HG02970 (cell line): ENCODE results near the gene ADAMTS10.
"Not testable (repeated sequence)": the region's sequence is repeated elsewhere in the genome, so short reads cannot be mapped to it uniquely, and the experiment has no call there.

Experiments used
- ATAC-seq: cut with Tn5 transposase; IDR thresholded peaks from one replicate; pipeline ENCODE4 v1.9.1; 2021; ENCODE audit warnings: mild to moderate bottlenecking, moderate library complexity, moderate number of reproducible peaks; ENCODE audit not compliant: unreplicated experiment, low FRiP score

The ADAMTS10 gene

DNA sequence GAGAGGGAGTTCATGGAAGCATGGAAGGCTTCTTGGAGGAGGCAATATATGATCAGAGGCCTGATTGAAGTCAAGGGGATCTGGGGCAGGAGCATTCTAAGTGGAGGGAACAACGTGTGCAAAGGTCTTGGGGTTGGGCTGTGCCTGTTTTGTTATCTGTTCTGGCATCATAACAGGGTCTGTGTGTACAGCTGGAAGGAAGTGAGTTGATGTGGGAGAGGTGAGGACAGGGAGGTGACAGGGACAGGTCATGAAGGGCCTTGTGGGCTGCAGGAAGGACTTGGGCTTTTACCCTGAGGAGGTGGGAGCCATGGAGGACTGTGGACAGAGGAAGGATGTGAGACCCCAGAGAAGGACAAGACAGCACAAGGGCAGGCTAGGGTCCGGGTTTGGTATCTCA is 18.7 kb upstream of the ADAMTS10 start:
- no peak for ATAC-seq

DNA sequence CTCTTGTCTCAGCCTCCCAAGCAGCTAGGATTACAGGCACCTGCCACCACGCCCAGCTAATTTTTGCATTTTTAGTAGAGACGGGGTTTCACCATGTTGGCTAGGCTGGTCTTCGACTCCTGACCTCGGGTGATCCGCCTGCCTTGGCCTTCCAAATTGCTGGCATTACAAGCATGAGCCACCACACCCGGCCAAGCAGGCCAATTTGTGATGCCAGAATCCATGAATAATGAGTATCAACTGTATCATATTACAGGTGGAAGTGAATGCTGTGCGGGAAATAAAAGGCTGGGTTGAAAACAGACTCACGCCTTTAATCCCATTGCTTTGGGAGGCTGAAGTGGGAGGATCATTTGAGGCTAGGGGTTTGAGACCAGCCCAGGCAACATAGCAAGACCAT is 16.3 kb upstream of the ADAMTS10 start:
- ATAC-seq = no peak

DNA sequence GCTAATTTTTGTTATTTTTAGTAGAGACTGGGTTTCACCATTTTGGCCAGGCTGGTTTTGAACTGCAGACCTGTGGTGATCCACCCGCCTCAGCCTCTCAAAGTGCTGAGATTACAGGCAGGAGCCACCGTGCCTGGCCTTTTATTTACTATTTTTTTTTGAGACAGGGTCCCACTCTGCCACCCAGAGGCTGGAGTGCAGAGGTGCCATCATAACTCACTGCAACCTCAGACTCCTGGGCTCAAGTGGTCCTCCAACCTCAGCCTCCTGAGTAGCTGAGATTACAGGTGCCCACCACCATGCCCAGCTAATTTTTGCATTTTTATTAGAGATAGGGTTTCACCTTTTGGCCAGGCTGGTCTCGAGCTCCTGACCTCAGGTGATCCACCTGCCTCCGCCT is 12.4 kb upstream of the ADAMTS10 start:
- not testable (repeated sequence) for ATAC-seq

- ATAC-seq = no peak
Observed at GRCh38 chr19:8618751-8619150, 8.2 kb upstream of the ADAMTS10 start.

GRCh38 chr19:8617984-8618383 is 7.5 kb upstream of the ADAMTS10 start:
- no peak for ATAC-seq

DNA sequence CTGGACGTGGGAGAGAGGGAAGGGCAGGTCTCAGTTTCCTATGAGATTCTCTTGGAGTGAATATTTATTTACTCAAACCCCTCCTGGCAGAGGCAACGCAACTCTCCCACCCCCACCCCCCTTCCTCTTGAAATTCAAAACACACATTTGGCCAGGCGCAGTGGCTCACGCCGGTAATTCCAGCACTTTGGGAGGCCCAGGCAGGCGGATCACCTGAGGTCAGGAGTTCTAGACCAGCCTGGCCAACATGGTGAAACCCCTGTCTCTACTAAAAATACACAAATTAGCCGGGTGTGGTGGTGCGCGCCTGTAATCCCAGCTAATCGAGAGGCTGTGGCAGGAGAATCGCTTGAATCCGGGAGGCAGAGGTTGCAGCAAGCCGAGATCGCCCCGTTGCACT is 6.8 kb upstream of the ADAMTS10 start:
- not testable (repeated sequence) for ATAC-seq

DNA sequence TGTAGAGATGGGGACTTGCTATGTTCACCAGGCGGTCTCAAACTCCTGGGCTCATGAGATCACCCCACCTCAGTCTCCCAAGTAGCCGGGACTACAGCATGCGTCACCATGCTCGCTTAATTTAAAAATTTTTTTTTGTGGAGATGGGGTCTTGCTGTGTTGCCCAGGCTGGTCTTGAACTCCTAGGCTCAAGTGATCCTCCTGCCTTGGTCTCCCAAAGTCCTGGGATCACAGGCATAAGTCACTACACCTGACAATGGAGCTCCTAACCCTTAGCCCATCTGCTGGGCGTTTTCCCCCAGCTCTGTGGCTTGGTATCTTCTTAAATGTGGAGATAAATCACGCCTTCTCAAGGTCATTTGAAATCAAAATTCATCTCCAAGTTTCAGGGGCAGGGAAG is 6.3 kb upstream of the ADAMTS10 start:
- no peak for ATAC-seq

DNA sequence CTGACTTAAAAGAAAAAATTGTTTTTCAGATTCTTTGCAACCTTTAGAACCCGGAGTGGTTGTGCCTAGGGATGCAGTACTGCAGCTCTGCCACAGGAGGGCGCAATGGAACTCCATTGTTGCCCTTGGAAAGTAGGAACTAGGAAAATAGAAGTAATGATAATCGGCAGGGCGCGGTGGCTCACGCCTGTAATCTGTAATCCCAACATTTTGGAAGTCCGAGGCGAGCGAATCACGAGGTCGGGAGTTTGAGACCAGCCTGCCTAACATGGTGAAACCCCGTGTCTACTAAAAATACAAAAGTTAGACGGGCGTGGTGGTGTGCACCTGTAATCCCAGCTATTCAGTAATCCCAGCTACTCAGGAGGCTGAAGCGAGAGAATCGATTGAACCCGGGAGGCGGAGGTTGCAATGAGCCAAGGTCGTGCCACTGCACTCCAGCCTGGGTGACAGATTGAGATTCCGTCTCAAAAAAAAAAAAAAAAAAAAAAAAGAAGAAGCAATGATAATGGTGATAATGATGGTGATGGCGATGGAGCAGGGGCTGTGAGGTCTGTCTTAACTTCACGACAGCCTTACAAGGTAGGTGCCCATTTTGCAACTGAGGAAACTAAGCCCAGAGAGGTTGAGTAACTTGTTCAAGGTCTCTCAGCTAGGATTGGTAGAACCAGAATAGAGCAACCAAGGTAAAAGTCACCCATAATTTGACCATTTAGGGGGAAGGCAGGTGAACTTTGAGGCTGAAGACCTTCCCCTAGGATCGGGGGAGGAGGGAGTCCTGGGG is 5.5 kb upstream of the ADAMTS10 start:
- no peak for ATAC-seq

GRCh38 chr19:8615024-8615423 is 4.5 kb upstream of the ADAMTS10 start:
- ATAC-seq = no peak

- no peak for ATAC-seq
Observed at GRCh38 chr19:8614455-8614854, 3.9 kb upstream of the ADAMTS10 start.

DNA sequence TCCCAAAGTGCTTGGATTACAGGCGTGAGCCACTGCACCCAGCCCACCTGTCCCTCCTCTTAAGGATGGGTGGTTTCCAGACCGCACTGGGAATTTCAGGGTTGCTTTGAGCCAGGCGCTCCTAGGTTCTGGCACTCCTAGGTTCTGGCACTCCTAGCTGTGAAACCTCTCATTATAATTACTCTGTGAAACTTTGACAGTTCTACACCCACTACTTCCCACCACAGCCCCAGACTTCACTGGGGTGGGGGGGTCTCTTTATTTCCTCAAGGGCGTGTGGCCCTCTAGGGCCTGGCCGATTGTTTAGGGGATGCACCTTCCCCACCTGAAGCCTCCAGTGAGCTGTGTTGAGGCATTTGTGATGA is 2.3 kb upstream of the ADAMTS10 start:
- ATAC-seq = no peak

DNA sequence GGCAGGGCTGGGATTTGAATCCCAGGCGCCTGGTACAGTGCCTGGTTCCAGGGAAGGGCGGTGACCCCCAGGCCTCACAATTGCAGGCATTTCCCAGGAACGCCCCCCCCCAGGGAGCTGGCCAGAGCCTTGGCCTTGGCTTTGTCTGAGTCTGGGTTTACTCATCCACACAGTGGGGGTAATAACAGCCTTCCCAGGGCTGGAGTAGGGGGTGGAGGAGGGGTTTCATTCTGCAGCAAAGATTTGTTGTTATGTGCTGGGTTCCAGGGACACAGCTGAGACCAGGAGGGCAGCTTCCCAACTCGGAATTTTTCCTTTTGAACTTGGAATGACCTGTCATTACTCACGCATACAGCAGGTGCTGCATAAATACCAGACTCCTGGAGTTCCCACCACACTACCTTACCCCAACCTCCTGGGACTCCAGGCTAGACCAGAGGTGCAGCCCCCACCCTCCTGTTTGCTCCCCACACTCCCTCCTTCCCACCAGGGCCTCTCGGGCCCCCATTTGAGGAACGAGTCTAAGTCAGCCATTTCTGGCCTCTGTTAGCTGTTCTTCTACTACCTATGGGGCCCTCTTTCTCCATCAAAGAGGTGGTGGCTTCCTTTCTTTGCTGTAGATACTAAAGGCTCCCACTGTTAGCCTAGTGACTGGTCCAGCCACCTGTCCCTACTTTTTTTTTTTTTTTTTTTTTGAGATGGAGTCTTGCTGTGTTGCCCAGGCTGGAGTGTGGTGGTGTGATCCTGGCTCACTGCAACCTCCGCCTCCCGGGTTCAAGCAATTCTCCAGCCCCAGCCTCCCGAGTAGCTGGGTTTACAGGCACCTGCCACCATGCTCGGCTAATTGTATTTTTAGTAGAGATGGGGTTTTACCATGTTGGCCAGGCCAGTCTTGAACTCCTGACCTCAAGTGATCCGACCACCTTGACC is 1.6 kb upstream of the ADAMTS10 start:
- ATAC-seq = no peak

DNA sequence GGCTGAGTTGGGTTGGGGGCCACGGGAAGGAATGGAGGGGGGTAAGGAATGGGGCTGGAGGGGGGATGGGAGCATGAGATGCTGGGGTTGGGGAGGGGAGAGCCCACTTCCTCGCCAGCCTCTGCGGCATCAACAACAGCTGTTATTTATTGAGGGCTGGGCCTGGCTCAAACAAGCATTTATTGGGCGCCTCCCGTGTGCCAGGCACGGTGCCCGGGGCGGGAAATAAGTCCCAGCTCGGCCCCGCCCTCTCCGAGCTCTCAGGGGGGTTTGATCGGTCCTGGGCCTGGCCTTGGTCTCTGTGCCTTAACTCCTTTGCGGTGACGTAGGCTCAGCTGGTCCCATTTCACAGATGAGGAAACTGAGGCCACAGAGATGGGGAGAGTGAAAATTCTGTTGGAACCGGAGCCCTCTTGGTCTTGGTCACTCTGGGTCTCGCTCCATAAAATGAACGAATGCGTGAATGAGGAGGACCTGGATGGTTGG is 919 bp upstream of the ADAMTS10 start:
- ATAC-seq = no peak

DNA sequence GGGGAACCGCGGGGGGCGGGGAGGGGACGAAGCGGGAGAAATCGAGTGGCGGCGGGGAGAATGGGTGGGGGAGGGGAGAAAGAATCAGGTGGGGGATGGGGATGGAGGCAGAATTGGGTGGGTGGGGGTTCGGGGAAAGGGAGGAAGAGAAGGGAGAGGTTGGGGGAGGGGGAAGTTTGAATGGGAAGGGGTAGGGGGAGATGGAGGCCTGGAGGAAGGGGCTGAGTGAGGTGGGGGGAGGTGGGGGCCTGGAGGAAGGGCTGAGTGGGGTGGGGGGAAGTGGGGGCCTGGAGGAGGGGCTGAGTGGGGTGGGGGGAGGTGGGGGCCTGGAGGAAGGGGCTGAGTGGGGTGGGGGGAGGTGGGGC is 403 bp upstream of the ADAMTS10 start:
- ATAC-seq = no peak

- no peak for ATAC-seq
Observed at GRCh38 chr19:8609279-8610040, 1.1 kb downstream of the ADAMTS10 start.

DNA sequence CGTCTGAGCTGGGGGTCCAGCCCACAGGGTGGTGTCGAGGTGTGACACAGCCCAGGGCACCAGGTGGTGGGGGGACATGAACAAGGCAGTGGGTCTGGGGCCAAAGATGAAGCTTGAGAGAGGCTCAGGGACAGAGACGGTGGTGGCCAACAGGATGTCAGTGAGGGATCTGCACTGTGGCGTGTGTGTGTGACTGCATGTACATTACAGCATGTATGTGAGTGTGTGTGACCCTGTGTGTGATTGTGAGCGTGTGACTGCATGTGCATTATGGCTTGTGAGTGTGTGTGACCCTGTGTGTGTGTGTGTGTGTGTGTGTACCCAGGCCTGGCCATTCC is 1.6 kb downstream of the ADAMTS10 start:
- ATAC-seq = no peak

DNA sequence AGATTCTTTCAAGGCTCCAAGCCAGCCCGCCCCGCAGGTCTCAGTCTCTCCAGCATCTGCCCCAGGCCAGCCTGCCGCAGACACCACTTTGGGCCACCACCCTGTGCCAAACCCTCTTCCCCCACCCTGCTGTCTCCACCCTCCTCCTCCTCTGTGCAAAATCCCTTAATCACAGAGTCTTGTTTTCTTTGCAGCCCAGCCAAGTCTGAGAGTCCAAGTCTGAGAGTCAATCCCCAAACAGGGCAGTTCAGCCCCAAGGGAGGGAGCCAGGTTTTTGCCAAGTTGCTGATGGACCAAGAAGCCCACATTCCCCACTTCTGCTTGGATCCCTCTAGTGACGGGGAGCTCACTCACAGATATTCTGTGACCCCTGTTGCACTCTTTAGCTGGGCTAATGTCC is 3.1 kb downstream of the ADAMTS10 start:
- ATAC-seq = no peak

DNA sequence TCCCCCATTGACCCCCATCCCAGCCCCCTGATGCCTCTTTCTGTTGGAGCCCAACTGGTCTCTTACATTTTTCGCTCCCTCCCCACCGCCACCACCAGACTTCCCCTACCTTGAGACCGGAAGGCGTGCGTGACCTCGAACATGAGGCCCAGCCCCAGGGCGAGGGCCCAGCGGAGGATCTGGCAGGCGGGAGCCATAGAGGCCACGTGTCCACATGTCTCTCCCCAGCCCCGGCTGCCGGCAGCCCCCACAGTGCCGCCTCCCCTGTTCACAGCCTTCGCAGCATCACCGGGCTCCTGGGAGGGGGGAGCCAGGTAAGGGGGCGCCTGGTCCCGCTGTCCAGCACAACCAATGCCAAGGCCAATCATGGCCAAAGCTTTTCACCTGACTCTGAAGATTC is 5.0 kb downstream of the ADAMTS10 start:
- ATAC-seq = no peak

DNA sequence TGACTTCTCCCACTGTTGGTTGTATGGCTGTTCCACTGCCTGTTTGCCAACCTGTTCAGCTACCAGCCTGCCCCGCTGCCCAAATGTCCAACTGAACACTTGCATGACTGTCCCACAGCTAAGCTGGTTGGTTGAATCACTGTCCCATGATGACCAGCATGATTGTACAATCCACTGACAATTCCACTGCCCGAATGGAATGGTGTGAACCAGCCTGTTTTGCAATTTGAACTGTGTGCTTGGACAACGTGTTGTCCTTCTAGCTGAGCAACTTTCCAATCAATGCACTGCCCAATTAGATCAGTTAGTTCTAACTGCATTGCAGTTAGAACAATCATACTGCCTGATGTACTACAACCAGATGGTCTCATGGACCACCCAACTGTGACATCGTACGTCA is 8.7 kb downstream of the ADAMTS10 start:
- ATAC-seq = no peak

GRCh38 chr19:8600816-8601215 is 9.7 kb downstream of the ADAMTS10 start:
- no peak for ATAC-seq

GRCh38 chr19:8600064-8600463 is 10.5 kb downstream of the ADAMTS10 start:
- no peak for ATAC-seq
